GM10248 (cell line): ENCODE data around the gene CHCHD10.
A peak's percentile ranks its signal among the peaks of the same experiment; 100 is the strongest.

Experiments used
- CTCF ChIA-PET: fragments of 300-600 bp; sonication (Branson Sonifier 250); formaldehyde crosslinking; extraction: SDS; loops from one replicate; lab custom pipeline; 2021; ENCODE audit warnings: antibody characterized with exemption; lab: Yijun Ruan, JAX
- POLR2A ChIA-PET: fragments of 350-650 bp; sonication (Branson Sonifier 250); formaldehyde crosslinking; extraction: SDS; loops from one replicate; lab custom pipeline; 2020; ENCODE audit warnings: antibody characterized with exemption; lab: Yijun Ruan, JAX
- DNase-seq: peaks from one replicate; pipeline ENCODE4 v3.0.0; 2012; ENCODE audit errors: extremely low spot score
- CTCF ChIP-seq: IDR thresholded peaks from 2 replicates; pipeline ENCODE4 v1.5.1; 2012; ENCODE audit warnings: mild to moderate bottlenecking, low read depth; ENCODE audit errors: extremely low read depth, missing control alignments, control extremely low read depth

Gene CHCHD10

GRCh38 chr22:23775779-23776375, 8.1 kb upstream of the CHCHD10 start:
- CTCF ChIA-PET, result interaction anchor here (1.5 to 3.3 kb wide), 4 partner anchors 14 to 82 kb away, joined by 4 to 19 read pairs (median 6); partner anchors contain the start of gene SLC2A11
- POLR2A ChIA-PET, result no interaction called here
- no peak for DNase-seq
- TF ChIP-seq CTCF, result no peak

- ChIA-PET POLR2A (interaction anchor here (0.5 to 1.0 kb wide), 2 partner anchors 83 to 119 kb away, joined by 3 to 7 read pairs; partner anchors contain the start of genes MIF and SLC2A11), CTCF (interaction anchor here (1.5 to 3.3 kb wide), 4 partner anchors 55 to 119 kb away, joined by 4 to 19 read pairs (median 6); partner anchors contain the start of genes MIF and SLC2A11)
- TF ChIP-seq CTCF, result no peak
- DNase-seq, result no peak
Observed at GRCh38 chr22:23774922-23775436, 7.2 kb upstream of the CHCHD10 start.

- CTCF ChIA-PET, result interaction anchor here (1.5 to 3.3 kb wide), 4 partner anchors 55 to 120 kb away, joined by 4 to 19 read pairs (median 6); partner anchors contain the start of genes MIF and SLC2A11
- POLR2A ChIA-PET, result interaction anchor here (0.5 to 1.0 kb wide), 2 partner anchors 83 to 120 kb away, joined by 3 to 7 read pairs; partner anchors contain the start of genes MIF and SLC2A11
- no peak for DNase-seq
- TF ChIP-seq CTCF, result no peak
Observed at GRCh38 chr22:23774114-23774921, 6.5 kb upstream of the CHCHD10 start.

- TF ChIP-seq CTCF, result no peak
- POLR2A ChIA-PET, result no interaction called here
- CTCF ChIA-PET, result interaction anchor here (3.3 kb wide), 1 partner anchor 76 kb away, joined by 19 read pairs; no protein-coding TSS in a partner anchor
- DNase-seq, result no peak
Observed at GRCh38 chr22:23773483-23774113, 5.8 kb upstream of the CHCHD10 start.

- CTCF ChIA-PET, result interaction anchor here (1.4 to 4.9 kb wide), 2 partner anchors 13 to 72 kb away, joined by 4 to 46 read pairs; no protein-coding TSS in a partner anchor
- POLR2A ChIA-PET, result interaction anchor here (0.5 kb wide), 1 partner anchor 21 kb away, joined by 3 read pairs; no protein-coding TSS in a partner anchor
- peak; percentile 77 for DNase-seq
- peak; percentile 18 for TF ChIP-seq CTCF
Observed at GRCh38 chr22:23772649-23773473, 5.1 kb upstream of the CHCHD10 start, which contains the start of gene MMP11. Gene MMP11 (plus strand): TSS chr22:23772849. CDS start chr22:23772871, 22 bp downstream.
